Thyroid gland (tissue), 4 donors: ENCODE measurements around the gene DCANP1.

Experiments used
- CTCF ChIP-seq, 6 experiments: fragments of 200-600 bp in 3 of 6; fragments of 450-650 bp in 3 of 6; sonication (generic) in 3 of 6; IDR thresholded peaks; one replicate each; pipeline ENCODE4 v1.5.1; 2016 to 2019; ENCODE audit warnings: antibody characterized with exemption in 6 of 6, mild to moderate bottlenecking in 2 of 6, inconsistent platforms in 1 of 6, moderate library complexity in 1 of 6
- POLR2A ChIP-seq, 2 donors: fragments of 450-650 bp; IDR thresholded peaks; one replicate each; pipeline ENCODE4 v1.6.1; 2017; ENCODE audit warnings: antibody characterized with exemption in 2 of 2, mild to moderate bottlenecking in 2 of 2, moderate library complexity in 1 of 2

- TF ChIP-seq POLR2A (IDR thresholded peaks at IDR 0.05) (no peak), CTCF (IDR thresholded peaks at IDR 0.05) (no peak)
These were observed 2.8 kb downstream of the DCANP1 start for GRCh38 chr5:135444360-135444759.
